Germinal center (tissue), 1 donor: ENCODE measurements around the gene CMTR2.

ENCODE experiments used
- DNase-seq: peaks from one replicate; pipeline ENCODE4 v3.0.0; 2012; ENCODE audit warnings: mixed read lengths, low spot score

The CMTR2 gene

GRCh38 chr16:71276589-71277334 lies 12.4 kb downstream of the CMTR2 start:
- no peak for DNase-seq

- DNase-seq = no peak
These were observed 15.8 kb downstream of the CMTR2 start for GRCh38 chr16:71273384-71273783.

GRCh38 chr16:71264299-71264698 lies 24.9 kb downstream of the CMTR2 start:
- DNase-seq = no peak

GRCh38 chr16:71263582-71263981 lies 25.6 kb downstream of the CMTR2 start:
- DNase-seq = no peak

GRCh38 chr16:71262391-71262790 lies 26.8 kb downstream of the CMTR2 start:
- DNase-seq = no peak

DNA sequence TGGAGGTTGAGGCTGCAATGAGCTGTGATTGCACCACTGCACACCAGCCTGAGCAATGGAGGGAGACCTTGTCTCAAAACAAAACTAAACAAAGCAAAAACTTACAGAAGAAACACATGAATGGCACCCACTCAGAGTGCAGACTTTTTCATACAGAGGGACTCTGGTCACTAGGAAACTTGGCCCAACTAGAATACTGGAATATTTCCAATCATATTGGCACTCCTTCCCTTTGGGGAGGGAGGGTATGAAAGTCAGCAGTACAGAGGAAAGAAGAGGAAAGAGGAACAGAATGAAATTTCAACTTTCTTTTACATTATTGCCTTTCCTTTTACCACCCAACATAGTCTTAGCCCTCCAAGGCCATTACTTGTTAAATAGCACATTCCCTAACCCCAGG lies 28.2 kb downstream of the CMTR2 start:
- no peak for DNase-seq

DNA sequence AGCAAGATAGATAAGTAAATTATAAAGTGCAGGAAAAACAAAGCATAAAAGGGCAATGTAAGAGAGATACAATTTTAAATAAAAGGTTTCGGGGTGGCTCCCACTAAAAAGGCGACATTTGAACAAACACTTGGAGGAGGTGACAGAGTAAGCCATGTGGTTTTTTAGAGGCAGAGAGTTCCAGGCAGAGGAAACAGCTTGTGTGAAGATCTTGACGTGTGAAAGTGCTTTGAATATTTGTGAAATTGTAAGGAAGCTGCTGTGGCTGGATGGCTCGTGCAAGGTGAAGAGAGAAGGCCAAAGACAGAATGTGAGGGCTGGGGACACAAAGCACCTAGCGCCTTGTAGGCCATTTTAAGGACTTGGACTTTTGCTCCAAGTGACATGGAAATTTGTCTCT lies 30.1 kb downstream of the CMTR2 start:
- DNase-seq = no peak

DNA sequence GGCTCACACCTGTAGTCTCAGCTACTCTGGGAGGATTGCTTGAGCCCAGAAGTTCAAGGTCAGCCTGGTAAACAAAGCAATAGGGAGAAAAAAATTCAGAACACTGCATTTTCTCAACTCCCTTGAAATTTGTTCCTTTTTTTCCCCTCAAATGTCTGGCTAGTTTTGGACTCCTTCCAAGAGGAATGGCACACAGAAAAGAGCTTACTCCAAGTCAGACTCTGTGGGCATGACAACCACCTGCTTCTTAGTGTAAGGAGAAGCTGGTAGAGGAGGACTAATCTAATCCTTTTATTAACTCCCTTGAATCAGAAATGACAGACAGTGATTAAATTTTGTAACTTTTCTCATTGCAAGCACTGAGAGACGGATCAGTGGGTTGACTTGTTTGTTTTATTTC lies 30.8 kb downstream of the CMTR2 start:
- DNase-seq = no peak

- DNase-seq = no peak
These were observed 31.4 kb downstream of the CMTR2 start for GRCh38 chr16:71257768-71258167.

GRCh38 chr16:71255721-71256120 lies 33.5 kb downstream of the CMTR2 start:
- DNase-seq = no peak

DNA sequence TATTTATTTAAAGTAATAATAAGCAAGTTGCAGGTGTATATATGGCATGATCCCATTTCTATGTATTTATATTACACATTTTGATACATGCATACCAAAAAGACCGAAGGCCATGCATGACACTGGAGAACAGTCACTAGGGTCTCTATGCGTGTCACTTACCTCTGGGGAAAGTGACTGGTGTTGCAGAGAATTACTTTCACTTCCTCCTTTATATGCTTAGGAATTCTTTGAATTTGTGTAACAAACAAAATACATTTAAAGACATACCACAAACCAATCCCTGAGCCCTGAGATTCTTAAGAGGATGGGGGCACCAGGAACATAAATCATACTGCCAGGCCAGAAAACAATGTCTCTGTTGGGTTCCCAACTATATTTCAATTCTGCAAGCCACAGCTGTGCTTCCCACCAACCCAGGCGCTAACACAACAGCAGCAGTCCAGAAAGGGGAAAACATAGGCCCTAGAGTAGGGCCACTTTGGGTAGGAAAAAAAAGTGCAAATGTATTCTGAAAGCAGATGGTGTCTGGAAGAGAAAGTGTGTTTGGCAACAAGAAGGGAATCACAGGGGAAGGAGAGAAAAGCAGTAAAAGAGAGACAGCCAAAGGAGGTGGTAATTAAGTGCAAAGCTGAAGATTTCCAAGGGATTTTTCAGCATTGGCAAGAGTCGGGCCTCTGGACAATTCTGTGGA lies 34.2 kb downstream of the CMTR2 start:
- no peak for DNase-seq

GRCh38 chr16:71250461-71251235 lies 38.6 kb downstream of the CMTR2 start:
- DNase-seq = no peak

DNA sequence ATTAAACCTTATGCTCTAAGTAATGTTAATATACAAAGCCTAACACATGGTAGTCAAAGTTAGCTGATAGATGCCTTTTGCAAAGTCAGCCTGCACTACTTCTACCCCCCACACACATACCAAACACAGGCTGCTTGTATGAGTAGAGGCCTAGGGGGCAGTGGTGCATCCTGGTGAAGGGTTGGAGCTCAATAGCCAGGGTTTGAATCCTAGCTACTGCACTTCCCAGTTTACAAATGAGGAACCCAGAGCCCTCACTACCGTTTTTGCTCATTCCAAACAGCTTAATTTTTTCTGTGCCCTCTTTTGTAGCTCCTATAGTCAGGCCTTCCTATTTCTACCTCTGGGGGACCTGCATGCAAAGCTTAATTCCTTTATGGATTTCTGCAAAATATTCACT lies 39.8 kb downstream of the CMTR2 start:
- no peak for DNase-seq

GRCh38 chr16:71247478-71247877 lies 41.7 kb downstream of the CMTR2 start:
- no peak for DNase-seq

DNA sequence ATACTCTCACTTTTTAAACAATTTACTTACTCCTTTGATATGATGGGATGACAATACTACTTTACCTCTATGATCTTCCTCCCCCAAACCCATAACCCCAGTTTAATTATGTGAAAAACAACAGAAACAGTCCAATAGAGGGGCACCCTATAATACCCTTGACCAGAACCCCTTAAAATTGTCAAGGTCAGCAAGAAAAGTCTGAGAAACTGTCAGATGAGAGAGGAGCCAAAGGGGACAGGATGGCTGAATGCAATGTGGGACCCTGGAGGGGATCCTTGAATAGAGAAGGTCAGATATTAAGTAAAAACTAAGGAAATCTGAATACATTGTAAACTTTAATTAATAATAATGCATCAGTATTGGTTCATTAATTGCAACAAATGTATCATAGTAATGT lies 42.9 kb downstream of the CMTR2 start:
- DNase-seq = no peak

DNA sequence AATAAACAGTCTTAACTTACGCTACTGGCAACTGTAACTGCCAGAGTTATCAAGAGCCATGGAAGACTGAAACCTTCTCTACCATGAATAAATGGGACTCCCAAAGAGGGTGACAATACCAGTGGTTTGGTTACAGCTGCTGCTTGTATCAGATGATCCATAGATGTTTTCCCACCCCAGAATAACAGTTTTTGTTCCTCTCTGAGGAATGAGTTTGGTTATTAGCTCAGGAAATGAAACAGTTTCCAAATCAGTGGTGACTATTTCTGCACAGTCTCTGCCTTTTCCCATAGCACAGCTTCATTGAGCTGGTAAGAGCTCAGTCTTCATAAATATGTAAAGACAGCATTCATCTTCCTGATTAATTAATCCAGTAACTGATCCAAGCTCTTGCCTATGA lies 44.7 kb downstream of the CMTR2 start:
- no peak for DNase-seq

DNA sequence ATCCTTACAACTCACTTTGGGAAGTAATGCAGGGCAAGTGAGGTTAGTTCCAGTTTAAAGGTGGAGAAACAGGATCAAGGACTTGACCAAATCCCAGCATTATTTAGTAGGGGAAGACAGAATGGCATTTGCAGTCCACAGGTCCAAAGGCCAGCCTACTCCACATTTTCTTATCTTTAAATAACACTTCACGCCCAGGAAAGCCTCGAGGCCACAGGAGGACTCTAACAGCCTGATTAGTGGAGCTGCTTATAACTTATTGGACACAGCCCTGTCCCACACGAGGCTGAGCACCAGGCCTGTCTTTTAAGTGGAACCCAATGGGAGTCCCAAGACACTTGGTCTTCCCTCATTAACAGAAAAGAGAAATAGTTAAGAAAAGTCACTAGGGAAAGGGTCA lies 46.6 kb downstream of the CMTR2 start:
- DNase-seq = no peak

GRCh38 chr16:71242036-71242435 lies 47.2 kb downstream of the CMTR2 start:
- no peak for DNase-seq
